Measurements from ENCODE around the gene ECE1. TPM values are rescaled to one million over a fixed set of nuclear protein-coding genes. Genes with fewer than 3 reads are reported as not detected.

The ECE1 gene
- total and polyA plus RNA-seq, 2 donors (not counting 3 experiments of a cell fraction or from before 2014, with no cell fraction given), result 437 to 562 TPM

GRCh38 chr1:21302747-21303715, 12.8 kb upstream of the ECE1 start:
- no peak overlapping the region for H3K4me3 ChIP-seq (replicated peaks in 1 of 3; ENCODE audit: insufficient read depth in 1 of 3, low read depth in 1 of 3, low read length in 3 of 3)
- H3K27ac ChIP-seq (ENCODE audit: insufficient read depth, low read depth, low read length), result peak overlapping the region; percentile 90
- peaks cover 74% of the 10 kb centered on the region for H3K79me2 ChIP-seq (ENCODE audit: control insufficient read depth, insufficient read depth, low read length)
- no TSS peak for BruUV-seq (replicated peaks)
- H3K4me1 ChIP-seq (ENCODE audit: control insufficient read depth, extremely low read depth, insufficient read depth, low read length), result peaks cover 46% of the 10 kb centered on the region
- H3K27me3 ChIP-seq (ENCODE audit: control insufficient read depth in 2 of 2, insufficient read depth in 2 of 2, low read length in 2 of 2), result no peaks in the 10 kb centered on the region
- POLR2A ChIA-PET, result interaction anchor here (0.5 to 1.9 kb wide), 3 partner anchors 10 to 27 kb away, joined by 4 to 5 read pairs (median 5); no protein-coding TSS in a partner anchor
- H2AFZ ChIP-seq (ENCODE audit: low read depth, low read length), result no peak overlapping the region
- H3K9me1 ChIP-seq (replicated peaks; ENCODE audit: control insufficient read depth, extremely low read depth, insufficient read depth, low read length), result no peaks in the 10 kb centered on the region
- H3K36me3 ChIP-seq (ENCODE audit: control insufficient read depth in 2 of 2, extremely low read depth in 1 of 2, insufficient read depth in 2 of 2, low read length in 2 of 2), result peaks cover 0 to 3% of the 10 kb centered on the region in 2 experiments
- CTCF ChIA-PET, result interaction anchor here (0.7 to 3.3 kb wide), 13 partner anchors 11 to 67 kb away, joined by 3 to 28 read pairs (median 5); no protein-coding TSS in a partner anchor
- FAIRE-seq (peak; percentile 98), DNase-seq (ENCODE audit: low read depth, low spot score) (peak; percentile 78)
- H3K4me2 ChIP-seq (ENCODE audit: insufficient read depth, low read length), result peak overlapping the region; percentile 63
- TF ChIP-seq POLR2AphosphoS5 (IDR thresholded peaks at IDR 0.05; ENCODE audit: insufficient read depth, low read depth, low read length) (peak; percentile 61), CTCF (IDR thresholded peaks at IDR 0.05; ENCODE audit: extremely low read depth in 1 of 2, insufficient read depth in 1 of 2, low read depth in 1 of 2, low read length in 2 of 2) (peak; percentile 4 to 19), JUN (IDR thresholded peaks at IDR 0.05; ENCODE audit: borderline replicate concordance, insufficient read depth, insufficient read length, low read depth) (peak; percentile 68), MAX (IDR thresholded peaks at IDR 0.05; ENCODE audit: insufficient read depth, insufficient read length) (no peak), GATA2 (IDR thresholded peaks at IDR 0.05; ENCODE audit: insufficient read depth, insufficient read length, low read depth, low read length) (peak; percentile 29), FOS (IDR thresholded peaks at IDR 0.05; ENCODE audit: borderline replicate concordance, insufficient read depth, low read length) (peak; percentile 38), POLR2A (IDR thresholded peaks at IDR 0.05; ENCODE audit: low read depth, low read length) (peak; percentile 26), EZH2 (IDR thresholded peaks at IDR 0.05; ENCODE audit: borderline replicate concordance, low read depth, low read length, severe bottlenecking) (no peak)
- H3K9me3 ChIP-seq (replicated peaks; ENCODE audit: control insufficient read depth, insufficient read depth, low read length), result no peaks in the 10 kb centered on the region
- dilution Hi-C loops (cut with MboI; ENCODE audit: extremely low pct_ligation_motif_present, low sequenced_read_pairs), result no loop called here
- peak overlapping the region; percentile 63 for H3K9ac ChIP-seq (replicated peaks; ENCODE audit: extremely low read depth, insufficient read depth, low read length)
- intact Hi-C loops (cut with micrococcal nuclease), result loop anchor here (1.0 to 2.0 kb wide), 6 partner anchors 10 to 65 kb away; no protein-coding TSS in a partner anchor
- no peaks in the 10 kb centered on the region for H4K20me1 ChIP-seq (replicated peaks; ENCODE audit: control insufficient read depth, extremely low read depth, insufficient read depth, low read length)
